ENCODE measurements around the gene RFTN1.

DNA sequence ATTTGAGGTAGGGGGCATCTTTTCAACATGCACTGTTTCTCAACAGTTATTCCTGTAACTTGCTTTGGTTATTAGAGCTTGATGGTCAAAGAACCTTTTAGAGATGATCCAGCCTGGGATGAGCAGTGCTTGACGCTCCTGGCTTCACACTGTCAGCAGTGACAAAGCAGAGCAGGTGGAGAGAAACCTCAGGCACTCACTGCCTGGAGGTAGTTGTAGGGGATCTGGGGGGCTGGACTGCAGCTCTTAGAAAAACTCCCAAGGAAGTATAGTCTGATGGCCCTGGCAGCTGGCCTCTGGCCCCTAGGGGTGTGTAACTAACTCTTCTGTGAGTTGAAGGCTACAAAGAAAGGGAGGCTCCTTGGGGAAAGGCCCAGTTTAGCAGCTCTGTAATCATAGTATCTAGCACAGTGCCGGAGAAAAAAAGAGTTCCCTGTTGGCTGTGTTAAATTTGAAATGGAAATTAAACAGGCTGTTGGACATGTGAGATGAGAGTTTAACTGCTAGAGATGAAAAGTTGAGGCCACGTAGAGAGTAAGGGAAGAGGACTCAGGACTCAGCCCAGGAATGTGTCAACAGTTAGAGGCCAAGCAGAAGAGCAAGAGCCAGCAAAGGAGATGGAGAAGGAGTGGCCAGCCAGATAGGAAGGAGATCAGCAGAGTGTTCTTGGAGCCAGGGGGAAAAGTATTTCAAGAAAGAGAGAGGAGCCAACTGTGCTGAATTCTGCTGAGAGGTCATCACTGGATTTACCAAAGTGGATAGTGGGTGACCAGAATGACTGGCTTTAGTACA, 234.3 kb downstream of the RFTN1 start:
- no peak for TF ChIP-seq PAX5 (IDR thresholded peaks at IDR 0.05; ENCODE audit: insufficient read depth, low read length, severe bottlenecking)
- no peak for TF ChIP-seq POLR2A (IDR thresholded peaks at IDR 0.05; ENCODE audit: low read depth, low read length)
